ENCODE measurements around the gene TMSB4X.

DNA sequence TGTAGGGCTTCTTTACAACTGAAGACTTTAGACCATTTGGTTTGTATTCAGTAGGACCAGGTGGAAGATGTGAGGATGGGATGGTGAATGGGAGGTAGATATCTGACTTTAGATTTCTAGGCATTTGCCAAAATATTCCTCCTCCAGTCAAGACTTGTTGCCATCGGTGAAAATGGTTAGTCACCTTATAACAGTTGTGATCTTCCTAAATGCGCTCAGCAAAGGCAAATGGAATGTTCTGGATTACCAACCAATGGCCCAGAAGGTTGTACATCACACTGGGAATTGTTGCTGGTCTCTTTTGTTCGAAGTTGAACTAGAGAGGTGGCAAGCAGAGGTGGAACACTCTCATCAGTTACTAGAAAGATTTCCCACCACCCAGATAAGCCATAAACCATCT is 33.9 kb downstream of the TMSB4X start:
- TF ChIP-seq, protein P1, sequence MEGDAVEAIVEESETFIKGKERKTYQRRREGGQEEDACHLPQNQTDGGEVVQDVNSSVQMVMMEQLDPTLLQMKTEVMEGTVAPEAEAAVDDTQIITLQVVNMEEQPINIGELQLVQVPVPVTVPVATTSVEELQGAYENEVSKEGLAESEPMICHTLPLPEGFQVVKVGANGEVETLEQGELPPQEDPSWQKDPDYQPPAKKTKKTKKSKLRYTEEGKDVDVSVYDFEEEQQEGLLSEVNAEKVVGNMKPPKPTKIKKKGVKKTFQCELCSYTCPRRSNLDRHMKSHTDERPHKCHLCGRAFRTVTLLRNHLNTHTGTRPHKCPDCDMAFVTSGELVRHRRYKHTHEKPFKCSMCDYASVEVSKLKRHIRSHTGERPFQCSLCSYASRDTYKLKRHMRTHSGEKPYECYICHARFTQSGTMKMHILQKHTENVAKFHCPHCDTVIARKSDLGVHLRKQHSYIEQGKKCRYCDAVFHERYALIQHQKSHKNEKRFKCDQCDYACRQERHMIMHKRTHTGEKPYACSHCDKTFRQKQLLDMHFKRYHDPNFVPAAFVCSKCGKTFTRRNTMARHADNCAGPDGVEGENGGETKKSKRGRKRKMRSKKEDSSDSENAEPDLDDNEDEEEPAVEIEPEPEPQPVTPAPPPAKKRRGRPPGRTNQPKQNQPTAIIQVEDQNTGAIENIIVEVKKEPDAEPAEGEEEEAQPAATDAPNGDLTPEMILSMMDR (IDR thresholded peaks at IDR 0.05; ENCODE audit: low read depth, low read length): no peak
- TF ChIP-seq, protein P2, sequence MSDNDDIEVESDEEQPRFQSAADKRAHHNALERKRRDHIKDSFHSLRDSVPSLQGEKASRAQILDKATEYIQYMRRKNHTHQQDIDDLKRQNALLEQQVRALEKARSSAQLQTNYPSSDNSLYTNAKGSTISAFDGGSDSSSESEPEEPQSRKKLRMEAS (IDR thresholded peaks at IDR 0.05; ENCODE audit: low read depth, low read length): no peak
- no peak for TF ChIP-seq POLR2A (IDR thresholded peaks at IDR 0.05; ENCODE audit: extremely low read depth, insufficient read length)
